ENCODE measurements around the gene HDGF. TPM values are rescaled to one million over a fixed set of nuclear protein-coding genes. Genes with fewer than 3 reads are reported as not detected.
"Not testable (repeated sequence)": the region's sequence is repeated elsewhere in the genome, so short reads cannot be mapped to it uniquely, and the experiment has no call there.

The HDGF gene
- total RNA-seq, 1 donor from 2014 or later: 360 TPM

GRCh38 chr1:156757572-156758253 is 6.2 kb upstream of the HDGF start:
- H3K27ac Mint-ChIP-seq; H3K9me3 Mint-ChIP-seq; H3K36me3 Mint-ChIP-seq (ENCODE audit: low read depth); H3K4me3 Mint-ChIP-seq; DNase-seq; H3K27me3 Mint-ChIP-seq: not testable (repeated sequence)
- H3K4me1 Mint-ChIP-seq: peaks cover 13% of the 10 kb centered on the region
- intact Hi-C loops (cut with micrococcal nuclease): loop anchor here (10.0 kb wide), 1 partner anchor 563 kb away; the partner anchor contains the start of gene SLC25A44

GRCh38 chr1:156756355-156756754 is 4.9 kb upstream of the HDGF start:
- Mint-ChIP-seq H3K27me3 (no peaks in the 10 kb centered on the region), H3K9me3 (no peaks in the 10 kb centered on the region), H3K4me1 (peaks cover 15% of the 10 kb centered on the region), H3K27ac (no peak overlapping the region), H3K36me3 (ENCODE audit: low read depth) (peaks cover 7% of the 10 kb centered on the region), H3K4me3 (no peak overlapping the region)
- no peak for DNase-seq
- intact Hi-C loops (cut with micrococcal nuclease): loop anchor here (10.0 kb wide), 1 partner anchor 562 kb away; the partner anchor contains the start of gene SLC25A44

DNA sequence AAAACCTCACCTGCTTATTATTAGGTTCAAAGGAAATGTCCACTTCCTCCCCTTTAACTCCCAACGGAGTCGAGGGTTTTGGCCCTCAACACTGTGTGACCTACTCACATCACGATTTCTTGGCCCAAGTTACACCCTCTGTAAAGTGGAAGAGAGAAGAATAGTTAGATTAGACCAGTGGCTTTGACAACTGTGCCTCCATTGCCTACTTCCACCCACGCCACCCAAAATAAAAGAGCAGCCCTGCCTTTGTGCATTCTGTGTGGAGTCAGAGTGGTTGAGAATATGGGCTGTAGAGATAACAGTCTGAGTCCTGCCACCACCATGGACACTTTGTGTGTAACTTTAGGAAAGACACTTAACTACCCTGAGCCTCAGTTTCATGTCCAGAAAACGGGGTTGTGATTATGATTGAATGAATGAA is 4.1 kb upstream of the HDGF start:
- intact Hi-C loops (cut with micrococcal nuclease): loop anchor here (10.0 kb wide), 1 partner anchor 561 kb away; the partner anchor contains the start of gene SLC25A44

GRCh38 chr1:156754219-156754618 is 2.7 kb upstream of the HDGF start:
- intact Hi-C loops (cut with micrococcal nuclease): loop anchor here (10.0 kb wide), 1 partner anchor 559 kb away; the partner anchor contains the start of gene SLC25A44
- no peaks in the 10 kb centered on the region for H3K27me3 Mint-ChIP-seq
- H3K9me3 Mint-ChIP-seq: no peaks in the 10 kb centered on the region
- no peak overlapping the region for H3K27ac Mint-ChIP-seq
- peaks cover 21% of the 10 kb centered on the region for H3K36me3 Mint-ChIP-seq (ENCODE audit: low read depth)
- no peak for DNase-seq
- H3K4me1 Mint-ChIP-seq: peaks cover 19% of the 10 kb centered on the region
- no peak overlapping the region for H3K4me3 Mint-ChIP-seq

More for the DNA sequence above, 4.1 kb upstream of the HDGF start:
- H3K27ac Mint-ChIP-seq: no peak overlapping the region
- H3K36me3 Mint-ChIP-seq (ENCODE audit: low read depth): peaks cover 9% of the 10 kb centered on the region
- DNase-seq: no peak
- no peaks in the 10 kb centered on the region for H3K27me3 Mint-ChIP-seq
- H3K4me1 Mint-ChIP-seq: peaks cover 15% of the 10 kb centered on the region
- H3K4me3 Mint-ChIP-seq: no peak overlapping the region
- H3K9me3 Mint-ChIP-seq: no peaks in the 10 kb centered on the region

GRCh38 chr1:156752843-156753482 is 1.5 kb upstream of the HDGF start:
- Mint-ChIP-seq H3K36me3 (ENCODE audit: low read depth) (peaks cover 29% of the 10 kb centered on the region), H3K27me3 (no peaks in the 10 kb centered on the region), H3K4me3 (peak overlapping the region; percentile 97), H3K9me3 (no peaks in the 10 kb centered on the region), H3K27ac (peak overlapping the region; percentile 96), H3K4me1 (peaks cover 27% of the 10 kb centered on the region)
- intact Hi-C loops (cut with micrococcal nuclease): loop anchor here (10.0 kb wide), 1 partner anchor 558 kb away; the partner anchor contains the start of gene SLC25A44
- no peak for DNase-seq

GRCh38 chr1:156751757-156752481 is 444 bp upstream of the HDGF start:
- DNase-seq: peak; percentile 98
- intact Hi-C loops (cut with micrococcal nuclease): loop anchor here (1.0 to 10.0 kb wide), 4 partner anchors 11 to 557 kb away; partner anchors contain the start of genes ISG20L2, METTL25B, MRPL24 and PRCC

DNA sequence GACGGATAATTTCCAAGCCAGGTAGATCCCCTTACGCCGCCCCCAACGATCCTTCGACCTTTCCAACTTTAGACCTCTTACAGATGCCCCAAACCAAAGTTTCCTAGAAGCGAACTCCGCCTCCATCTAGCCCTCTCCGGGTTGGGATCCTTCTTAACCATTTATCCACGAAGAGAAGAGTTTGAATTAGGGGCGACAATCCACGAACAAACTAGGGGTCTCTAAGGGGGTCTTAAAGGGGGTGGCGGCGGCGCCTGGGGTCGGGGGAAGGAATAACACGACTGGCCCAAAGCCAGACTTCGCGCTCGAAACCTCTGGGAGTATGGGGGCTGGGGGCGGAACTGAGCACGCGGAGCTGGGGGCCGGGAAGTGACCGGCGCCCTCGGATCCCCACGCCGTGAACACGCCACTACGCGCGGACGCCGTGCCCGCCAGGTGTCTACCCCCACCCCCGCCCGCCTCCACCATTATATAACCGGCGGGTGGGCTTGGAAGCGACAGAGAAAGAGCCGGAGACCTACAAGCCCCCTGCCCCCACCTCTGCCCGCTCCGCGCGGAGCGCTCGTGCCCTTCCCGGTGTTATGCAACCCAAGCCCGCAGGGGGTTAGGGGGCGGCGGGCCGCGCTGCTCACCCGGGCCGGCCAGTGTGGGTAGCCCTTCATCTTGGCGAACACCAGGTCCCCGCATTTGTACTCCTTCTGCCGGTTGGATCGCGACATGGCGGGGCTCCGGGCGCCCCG is 594 bp downstream of the HDGF start:
- Mint-ChIP-seq H3K27ac (peak overlapping the region; percentile 96), H3K27me3 (no peaks in the 10 kb centered on the region), H3K4me1 (peaks cover 38% of the 10 kb centered on the region), H3K9me3 (no peaks in the 10 kb centered on the region), H3K36me3 (ENCODE audit: low read depth) (peaks cover 36% of the 10 kb centered on the region), H3K4me3 (peak overlapping the region; percentile 97)
- peak; percentile 82 for DNase-seq
- intact Hi-C loops (cut with micrococcal nuclease): loop anchor here (1.0 to 10.0 kb wide), 4 partner anchors 10 to 556 kb away; partner anchors contain the start of genes ISG20L2, METTL25B, MRPL24 and PRCC

More at GRCh38 chr1:156751757-156752481, 444 bp upstream of the HDGF start:
- Mint-ChIP-seq H3K4me3 (peak overlapping the region; percentile 97), H3K27me3 (no peaks in the 10 kb centered on the region), H3K9me3 (no peaks in the 10 kb centered on the region), H3K27ac (peak overlapping the region; percentile 96), H3K4me1 (peaks cover 33% of the 10 kb centered on the region), H3K36me3 (ENCODE audit: low read depth) (peaks cover 33% of the 10 kb centered on the region)

GRCh38 chr1:156750191-156750672 is 1.2 kb downstream of the HDGF start:
- no peaks in the 10 kb centered on the region for H3K9me3 Mint-ChIP-seq
- peaks cover 43% of the 10 kb centered on the region for H3K36me3 Mint-ChIP-seq (ENCODE audit: low read depth)
- peak overlapping the region; percentile 96 for H3K27ac Mint-ChIP-seq
- peak overlapping the region; percentile 97 for H3K4me3 Mint-ChIP-seq
- intact Hi-C loops (cut with micrococcal nuclease): loop anchor here (10.0 kb wide), 1 partner anchor 555 kb away; the partner anchor contains the start of gene SLC25A44
- peak; percentile 71 for DNase-seq
- peaks cover 42% of the 10 kb centered on the region for H3K4me1 Mint-ChIP-seq
- no peaks in the 10 kb centered on the region for H3K27me3 Mint-ChIP-seq

- peak overlapping the region; percentile 97 for H3K4me3 Mint-ChIP-seq
- intact Hi-C loops (cut with micrococcal nuclease): loop anchor here (10.0 kb wide), 1 partner anchor 555 kb away; the partner anchor contains the start of gene SLC25A44
- peaks cover 48% of the 10 kb centered on the region for H3K36me3 Mint-ChIP-seq (ENCODE audit: low read depth)
- H3K27ac Mint-ChIP-seq: peak overlapping the region; percentile 96
- H3K27me3 Mint-ChIP-seq: no peaks in the 10 kb centered on the region
- H3K4me1 Mint-ChIP-seq: peaks cover 42% of the 10 kb centered on the region
- DNase-seq: peak; percentile 69
- no peaks in the 10 kb centered on the region for H3K9me3 Mint-ChIP-seq
These were observed 1.9 kb downstream of the HDGF start for GRCh38 chr1:156749419-156750118.

DNA sequence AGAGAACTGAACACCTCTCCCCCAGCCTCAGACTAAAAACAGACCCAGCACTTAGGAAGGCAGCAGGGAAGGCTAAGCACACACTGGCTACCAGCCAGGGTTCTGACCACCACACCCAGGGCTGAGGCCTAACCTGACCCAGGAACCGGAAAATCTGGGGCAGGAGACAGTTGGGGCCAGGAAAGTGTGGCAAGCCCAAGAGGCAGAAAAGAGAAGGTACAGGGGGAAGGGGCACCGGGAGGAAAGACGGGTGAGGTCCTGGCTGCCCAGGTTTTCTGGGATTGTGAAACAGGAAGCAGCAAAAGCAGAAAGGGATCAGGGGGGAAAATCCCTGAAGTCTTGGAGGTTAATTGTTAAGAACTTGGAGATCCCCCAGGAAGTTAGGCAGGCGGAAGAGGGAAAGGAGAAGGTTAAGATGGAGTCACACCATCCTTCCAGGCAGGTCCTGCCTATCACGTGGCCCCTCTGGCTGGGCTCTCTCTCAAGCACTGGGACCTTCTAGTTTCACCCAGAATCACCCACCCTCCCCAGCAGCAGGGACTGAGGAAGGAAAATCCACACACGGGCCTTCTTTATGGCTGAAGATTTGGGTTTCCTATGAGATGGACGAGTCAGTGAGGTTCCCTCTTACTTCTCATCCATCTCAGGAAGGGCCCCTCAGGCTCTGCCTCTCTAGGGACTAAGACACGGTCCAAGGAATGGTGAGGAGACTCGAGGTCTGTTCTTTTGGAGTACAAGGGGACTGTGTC is 2.6 kb downstream of the HDGF start:
- intact Hi-C loops (cut with micrococcal nuclease): no loop called here
- peaks cover 52% of the 10 kb centered on the region for H3K36me3 Mint-ChIP-seq (ENCODE audit: low read depth)
- peaks cover 43% of the 10 kb centered on the region for H3K4me1 Mint-ChIP-seq
- H3K4me3 Mint-ChIP-seq: peak overlapping the region; percentile 97
- DNase-seq: peak; percentile 73
- no peaks in the 10 kb centered on the region for H3K9me3 Mint-ChIP-seq
- no peaks in the 10 kb centered on the region for H3K27me3 Mint-ChIP-seq
- peak overlapping the region; percentile 96 for H3K27ac Mint-ChIP-seq

- DNase-seq: no peak
- intact Hi-C loops (cut with micrococcal nuclease): no loop called here
- no peaks in the 10 kb centered on the region for H3K9me3 Mint-ChIP-seq
These were observed 3.5 kb downstream of the HDGF start for GRCh38 chr1:156747742-156748669.

More at GRCh38 chr1:156747742-156748669, 3.5 kb downstream of the HDGF start:
- Mint-ChIP-seq H3K4me3 (peak overlapping the region; percentile 97), H3K27me3 (no peaks in the 10 kb centered on the region), H3K36me3 (ENCODE audit: low read depth) (peaks cover 60% of the 10 kb centered on the region), H3K27ac (peak overlapping the region; percentile 96), H3K4me1 (peaks cover 41% of the 10 kb centered on the region)

All from activated CD4-positive, alpha-beta T cell treated with anti-CD3 and anti-CD28 coated beads, Interleukin-2, amount 10 ng/mL, durations not matched to agents 24 days and 14 days (primary cell).